Testis (tissue), 2 donors: ENCODE data around the gene EME1.
"Not testable (repeated sequence)": the region's sequence is repeated elsewhere in the genome, so short reads cannot be mapped to it uniquely, and the experiment has no call there.

ENCODE experiments used
- POLR2A ChIP-seq: fragments of 450-650 bp; IDR thresholded peaks from one replicate; pipeline ENCODE4 v1.6.1; 2017; ENCODE audit warnings: antibody characterized with exemption, mild to moderate bottlenecking, moderate library complexity
- TF ChIP-seq, protein P1 (sequence below), 3 experiments: fragments of 450-650 bp in 2 of 3; fragments of 200-600 bp in 1 of 3; sonication (generic) in 1 of 3; IDR thresholded peaks; one replicate each; pipeline ENCODE4 v1.5.1; 2016 to 2019; ENCODE audit warnings: antibody characterized with exemption in 3 of 3, mild to moderate bottlenecking in 2 of 3, moderate library complexity in 1 of 3

DNA sequence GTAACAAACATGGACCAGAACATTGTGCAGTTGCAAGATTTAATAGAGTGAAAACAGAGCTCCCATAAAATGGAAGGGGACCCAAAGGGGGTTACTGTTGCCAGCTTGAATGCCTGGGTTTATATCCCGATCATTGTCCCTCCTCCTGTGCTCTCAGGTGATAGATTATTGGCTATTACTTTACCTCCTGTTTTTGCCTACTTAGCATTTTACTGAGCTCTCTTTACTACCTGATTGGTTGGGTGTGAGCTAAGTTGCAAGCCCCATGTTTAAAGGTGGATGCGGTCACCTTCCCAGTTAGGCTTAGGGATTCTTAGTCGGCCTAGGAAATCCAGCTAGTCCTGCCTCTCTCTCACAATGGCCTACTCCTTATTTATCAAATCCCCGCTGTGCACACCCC is 32.3 kb downstream of the EME1 start:
- TF ChIP-seq, protein P1, sequence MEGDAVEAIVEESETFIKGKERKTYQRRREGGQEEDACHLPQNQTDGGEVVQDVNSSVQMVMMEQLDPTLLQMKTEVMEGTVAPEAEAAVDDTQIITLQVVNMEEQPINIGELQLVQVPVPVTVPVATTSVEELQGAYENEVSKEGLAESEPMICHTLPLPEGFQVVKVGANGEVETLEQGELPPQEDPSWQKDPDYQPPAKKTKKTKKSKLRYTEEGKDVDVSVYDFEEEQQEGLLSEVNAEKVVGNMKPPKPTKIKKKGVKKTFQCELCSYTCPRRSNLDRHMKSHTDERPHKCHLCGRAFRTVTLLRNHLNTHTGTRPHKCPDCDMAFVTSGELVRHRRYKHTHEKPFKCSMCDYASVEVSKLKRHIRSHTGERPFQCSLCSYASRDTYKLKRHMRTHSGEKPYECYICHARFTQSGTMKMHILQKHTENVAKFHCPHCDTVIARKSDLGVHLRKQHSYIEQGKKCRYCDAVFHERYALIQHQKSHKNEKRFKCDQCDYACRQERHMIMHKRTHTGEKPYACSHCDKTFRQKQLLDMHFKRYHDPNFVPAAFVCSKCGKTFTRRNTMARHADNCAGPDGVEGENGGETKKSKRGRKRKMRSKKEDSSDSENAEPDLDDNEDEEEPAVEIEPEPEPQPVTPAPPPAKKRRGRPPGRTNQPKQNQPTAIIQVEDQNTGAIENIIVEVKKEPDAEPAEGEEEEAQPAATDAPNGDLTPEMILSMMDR (IDR thresholded peaks at IDR 0.05) = not testable (repeated sequence)
- not testable (repeated sequence) for TF ChIP-seq POLR2A
